Vagina (tissue), 2 donors: ENCODE measurements around the gene ENOX1.

Experiments used
- CTCF ChIP-seq, 3 experiments: fragments of 450-650 bp in 2 of 3; fragments of 200-600 bp in 1 of 3; sonication (generic) in 1 of 3; IDR thresholded peaks; one replicate each; pipeline ENCODE4 v1.5.1; 2017 to 2019; ENCODE audit warnings: antibody characterized with exemption in 3 of 3, mild to moderate bottlenecking in 2 of 3, moderate library complexity in 2 of 3
- POLR2A ChIP-seq, 2 donors: fragments of 450-650 bp; IDR thresholded peaks; one replicate each; pipeline ENCODE4 v1.6.1; 2017; ENCODE audit warnings: antibody characterized with exemption in 2 of 2, mild to moderate bottlenecking in 2 of 2, moderate library complexity in 2 of 2

- TF ChIP-seq POLR2A (IDR thresholded peaks at IDR 0.05) (no peak), CTCF (IDR thresholded peaks at IDR 0.05) (no peak)
Measured at GRCh38 chr13:43650882-43651281, 135.9 kb downstream of the ENOX1 start.
